Measurements from ENCODE around the gene OR8J1. TPM values are rescaled to one million over a fixed set of nuclear protein-coding genes. Genes with fewer than 3 reads are reported as not detected.
"Not testable (repeated sequence)": the region's sequence is repeated elsewhere in the genome, so short reads cannot be mapped to it uniquely, and the experiment has no call there.

Gene OR8J1
- total RNA-seq, 2 donors from 2014 or later: not detected

DNA sequence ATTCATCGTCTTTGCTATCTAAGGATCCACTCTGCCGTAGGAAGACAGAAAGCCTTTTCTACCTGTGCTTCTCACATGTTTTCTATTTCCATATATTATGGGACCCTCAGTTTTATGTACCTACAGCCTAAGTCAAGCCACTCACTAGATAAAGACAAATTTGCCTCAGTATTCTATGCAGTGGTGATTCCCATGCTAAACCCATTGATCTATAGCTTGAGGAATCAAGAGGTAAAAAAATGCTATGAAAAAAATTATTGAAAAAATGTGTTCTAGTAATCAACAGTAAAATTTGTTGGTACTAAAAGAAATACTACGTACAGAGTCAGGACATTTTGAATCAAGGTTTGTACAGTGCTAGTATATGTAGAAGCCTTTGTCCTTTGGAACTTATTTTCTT, 40.3 kb downstream of the OR8J1 start:
- WGBS, 2 donors: 62 to 70% methylated on average over 3 of the region's 3 CpGs
- intact Hi-C loops (cut with DNase I): no loop called here
- no peak for ATAC-seq

GRCh38 chr11:56396047-56396446, 42.0 kb downstream of the OR8J1 start:
- 38% methylated on average over 3 of the region's 3 CpGs for WGBS, 2 donors
- Histone ChIP-seq H3K27ac (no peak overlapping the region), H3K4me1 (no peaks in the 10 kb centered on the region), H3K4me3 (no peak overlapping the region), H3K9me3 (no peaks in the 10 kb centered on the region), H3K36me3 (replicated peaks in 1 of 2; ENCODE audit: insufficient read depth in 1 of 2, low read depth in 2 of 2) (no peaks in the 10 kb centered on the region), H3K27me3 (no peaks in the 10 kb centered on the region)
- TF ChIP-seq POLR2A (IDR thresholded peaks at IDR 0.05): no peak
- TF ChIP-seq, protein P1, sequence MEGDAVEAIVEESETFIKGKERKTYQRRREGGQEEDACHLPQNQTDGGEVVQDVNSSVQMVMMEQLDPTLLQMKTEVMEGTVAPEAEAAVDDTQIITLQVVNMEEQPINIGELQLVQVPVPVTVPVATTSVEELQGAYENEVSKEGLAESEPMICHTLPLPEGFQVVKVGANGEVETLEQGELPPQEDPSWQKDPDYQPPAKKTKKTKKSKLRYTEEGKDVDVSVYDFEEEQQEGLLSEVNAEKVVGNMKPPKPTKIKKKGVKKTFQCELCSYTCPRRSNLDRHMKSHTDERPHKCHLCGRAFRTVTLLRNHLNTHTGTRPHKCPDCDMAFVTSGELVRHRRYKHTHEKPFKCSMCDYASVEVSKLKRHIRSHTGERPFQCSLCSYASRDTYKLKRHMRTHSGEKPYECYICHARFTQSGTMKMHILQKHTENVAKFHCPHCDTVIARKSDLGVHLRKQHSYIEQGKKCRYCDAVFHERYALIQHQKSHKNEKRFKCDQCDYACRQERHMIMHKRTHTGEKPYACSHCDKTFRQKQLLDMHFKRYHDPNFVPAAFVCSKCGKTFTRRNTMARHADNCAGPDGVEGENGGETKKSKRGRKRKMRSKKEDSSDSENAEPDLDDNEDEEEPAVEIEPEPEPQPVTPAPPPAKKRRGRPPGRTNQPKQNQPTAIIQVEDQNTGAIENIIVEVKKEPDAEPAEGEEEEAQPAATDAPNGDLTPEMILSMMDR (IDR thresholded peaks at IDR 0.05): no peak
- ATAC-seq: no peak
- DNase-seq: no peak
- intact Hi-C loops (cut with DNase I): no loop called here

More for the DNA sequence above, 40.3 kb downstream of the OR8J1 start:
- H3K36me3 ChIP-seq (replicated peaks in 1 of 2; ENCODE audit: insufficient read depth in 1 of 2, low read depth in 2 of 2): no peaks in the 10 kb centered on the region
- DNase-seq: no peak
- H3K9me3 ChIP-seq: no peaks in the 10 kb centered on the region
- no peaks in the 10 kb centered on the region for H3K27me3 ChIP-seq
- no peak overlapping the region for H3K27ac ChIP-seq
- no peaks in the 10 kb centered on the region for H3K4me1 ChIP-seq
- no peak for TF ChIP-seq POLR2A (IDR thresholded peaks at IDR 0.05)
- TF ChIP-seq, protein P1 (IDR thresholded peaks at IDR 0.05): no peak
- no peak overlapping the region for H3K4me3 ChIP-seq

DNA sequence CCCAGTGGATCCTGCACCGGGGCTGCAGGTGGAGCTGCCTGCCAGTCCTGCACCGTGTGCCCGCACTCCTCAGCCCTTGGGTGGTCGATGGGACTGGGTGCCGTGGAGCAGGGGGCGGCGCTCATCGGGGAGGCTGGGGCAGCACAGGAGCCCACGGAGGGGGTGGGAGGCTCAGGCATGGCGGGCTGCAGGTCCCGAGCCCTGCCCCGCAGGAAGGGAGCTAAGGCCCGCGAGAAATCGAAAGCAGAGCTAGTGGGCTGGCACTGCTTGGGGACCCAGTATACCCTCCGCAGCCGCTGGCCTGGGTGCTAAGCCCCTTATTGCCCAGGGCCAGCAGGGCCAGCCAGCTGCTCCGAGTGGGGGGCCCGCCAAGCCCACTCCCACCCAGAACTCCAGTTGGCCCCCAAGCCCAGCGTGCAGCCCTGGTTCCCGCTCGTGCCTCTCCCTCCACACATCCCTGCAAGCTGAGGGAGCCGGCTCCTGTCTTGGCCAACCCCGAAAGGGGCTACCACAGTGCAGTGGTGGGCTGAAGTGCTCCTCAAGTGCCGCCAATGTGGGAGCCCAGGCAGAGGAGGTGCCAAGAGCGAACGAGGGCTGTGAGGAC, 47.9 kb downstream of the OR8J1 start:
- H3K9me3 ChIP-seq; H3K27ac ChIP-seq; H3K27me3 ChIP-seq; intact Hi-C loops (cut with DNase I); H3K36me3 ChIP-seq (replicated peaks in 1 of 2; ENCODE audit: insufficient read depth in 1 of 2, low read depth in 2 of 2); H3K4me1 ChIP-seq; H3K4me3 ChIP-seq; ATAC-seq; DNase-seq: not testable (repeated sequence)
- WGBS, 2 donors: 82 to 85% methylated on average over 16 to 17 of the region's 27 CpGs

GRCh38 chr11:56404393-56404792, 50.3 kb downstream of the OR8J1 start:
- H3K9me3 ChIP-seq: no peaks in the 10 kb centered on the region
- H3K4me3 ChIP-seq: no peak overlapping the region
- WGBS, 2 donors: 56 to 65% methylated on average over 2 of the region's 2 CpGs
- no peak for DNase-seq
- no peak for TF ChIP-seq POLR2A (IDR thresholded peaks at IDR 0.05)
- TF ChIP-seq, protein P1 (IDR thresholded peaks at IDR 0.05): no peak
- ATAC-seq: no peak
- H3K4me1 ChIP-seq: no peaks in the 10 kb centered on the region
- intact Hi-C loops (cut with DNase I): no loop called here
- H3K27me3 ChIP-seq: no peaks in the 10 kb centered on the region
- no peaks in the 10 kb centered on the region for H3K36me3 ChIP-seq (replicated peaks in 1 of 2; ENCODE audit: insufficient read depth in 1 of 2, low read depth in 2 of 2)
- H3K27ac ChIP-seq: no peak overlapping the region

DNA sequence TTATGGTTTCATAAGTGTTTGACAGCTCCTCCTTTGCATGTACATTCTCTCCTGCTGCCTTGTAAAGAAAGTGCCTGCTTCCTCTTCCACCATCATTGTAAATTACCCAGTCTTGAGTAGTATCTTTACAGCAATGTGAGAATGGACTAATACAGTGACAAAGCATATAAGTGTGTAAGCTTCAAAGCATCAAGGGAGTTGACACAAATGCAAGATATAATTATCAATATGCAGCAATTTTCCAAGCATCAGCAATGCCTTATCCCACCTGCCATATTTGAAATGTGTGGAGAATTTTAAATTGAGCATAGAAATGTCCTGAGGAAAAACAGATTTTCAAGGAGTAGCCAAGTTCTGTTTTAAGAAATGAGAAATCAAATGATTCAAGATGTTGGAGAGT, 56.7 kb downstream of the OR8J1 start:
- no peak overlapping the region for H3K4me3 ChIP-seq
- no peak for ATAC-seq
- no peaks in the 10 kb centered on the region for H3K9me3 ChIP-seq
- no peaks in the 10 kb centered on the region for H3K36me3 ChIP-seq (replicated peaks in 1 of 2; ENCODE audit: insufficient read depth in 1 of 2, low read depth in 2 of 2)
- DNase-seq: no peak
- TF ChIP-seq, protein P1 (IDR thresholded peaks at IDR 0.05): no peak
- no peak for TF ChIP-seq POLR2A (IDR thresholded peaks at IDR 0.05)
- no peak overlapping the region for H3K27ac ChIP-seq
- no peaks in the 10 kb centered on the region for H3K27me3 ChIP-seq
- no peaks in the 10 kb centered on the region for H3K4me1 ChIP-seq
- intact Hi-C loops (cut with DNase I): no loop called here

Other genes with a start within 250 kb of the OR8J1 start
- gene OR8H3, start 231.9 kb upstream of the OR8J1 start, total RNA-seq: not detected
- not detected for gene OR8J3, start 214.1 kb upstream of the OR8J1 start, total RNA-seq
- not detected for gene OR8K5, start 194.0 kb upstream of the OR8J1 start, total RNA-seq
- gene OR5J2, start 177.7 kb upstream of the OR8J1 start, total RNA-seq: not detected
- gene OR5T2, start 120.0 kb upstream of the OR8J1 start, total RNA-seq: not detected
- gene OR5T3, start 102.0 kb upstream of the OR8J1 start, total RNA-seq: not detected
- not detected for gene OR5T1, start 80.1 kb upstream of the OR8J1 start, total RNA-seq
- gene OR8H1, start 62.0 kb upstream of the OR8J1 start, total RNA-seq: not detected
- gene OR8K3, start 39.1 kb upstream of the OR8J1 start, total RNA-seq: not detected
- not detected for gene OR8K1, start 8.3 kb upstream of the OR8J1 start, total RNA-seq
- not detected for gene OR8U1, start 21.3 kb downstream of the OR8J1 start, total RNA-seq
- not detected for gene OR5AL1, start 58.4 kb downstream of the OR8J1 start, total RNA-seq
- not detected for gene OR5M3, start 119.1 kb downstream of the OR8J1 start, total RNA-seq
- gene OR5M8, start 137.1 kb downstream of the OR8J1 start, total RNA-seq: not detected
- not detected for gene OR5M11, start 189.0 kb downstream of the OR8J1 start, total RNA-seq
- gene OR5M10, start 223.4 kb downstream of the OR8J1 start, total RNA-seq: not detected